Mesodermal cell (in vitro differentiated cells): ENCODE data around the gene SLFN12. TPM values are rescaled to one million over a fixed set of nuclear protein-coding genes. Genes with fewer than 3 reads are reported as not detected.
"Not testable (repeated sequence)": the region's sequence is repeated elsewhere in the genome, so short reads cannot be mapped to it uniquely, and the experiment has no call there.

ENCODE experiments used
- H3K27ac ChIP-seq: 2 replicates; pipeline ENCODE4 v1.7.0; 2013; ENCODE audit warnings: mild to moderate bottlenecking, low read depth, low read length, moderate library complexity; ENCODE audit not compliant: severe bottlenecking
- H3K36me3 ChIP-seq: 2 replicates; pipeline ENCODE4 v1.7.1; 2013; ENCODE audit warnings: mild to moderate bottlenecking, low read length, moderate library complexity; ENCODE audit not compliant: control insufficient read depth, insufficient read depth
- H3K4me1 ChIP-seq: one replicate; pipeline ENCODE4 v1.7.1; 2013; ENCODE audit warnings: mild to moderate bottlenecking, low read length; ENCODE audit not compliant: insufficient read depth, control insufficient read depth, poor library complexity, severe bottlenecking
- H3K4me3 ChIP-seq: 2 replicates; pipeline ENCODE4 v1.7.0; 2013; ENCODE audit warnings: low read length, control low read depth, mild to moderate bottlenecking; ENCODE audit not compliant: insufficient read depth, poor library complexity, severe bottlenecking; ENCODE audit errors: extremely low read depth
- H3K9me3 ChIP-seq: 2 replicates; pipeline ENCODE4 v1.7.1; 2013; ENCODE audit warnings: mild to moderate bottlenecking, low read length, moderate library complexity; ENCODE audit not compliant: control insufficient read depth
- WGBS, 2 experiments: methylation state at CpG; one replicate each; pipeline ENCODE4 v1.1.5; 2013; ENCODE audit warnings: missing lambda C conversion rate in 2 of 2; ENCODE audit not compliant: insufficient coverage in 2 of 2; 5-methylcytosine and 5-hydroxymethylcytosine counted together
- polyA plus RNA-seq, 2 experiments: library from polyadenylated mRNA; stranded (reverse); fragments of 50-300 nt; gene quantifications; one replicate each; pipeline ENCODE4 v1.2.3, GENCODE V29; 2013

Gene SLFN12
- 2.8 TPM for polyA plus RNA-seq (2013, experiment 1 of 2)
- polyA plus RNA-seq (2013, experiment 2 of 2): 3.1 TPM

GRCh38 chr17:35432176-35433074, at the start of gene SLFN12:
SLFN12 (minus strand) TSS chr17:35432500; CDS start chr17:35423028, 9,472 bp downstream.
- no peaks in the 10 kb centered on the region for H3K4me1 ChIP-seq
- H3K9me3 ChIP-seq: peaks cover 6% of the 10 kb centered on the region
- 84 to 95% methylated on average over 13 to 18 of the region's 22 CpGs for WGBS, 2 experiments
- H3K27ac ChIP-seq: peak within 1 kb of the TSS; percentile 99
- H3K4me3 ChIP-seq: peak within 1 kb of the TSS; percentile 28
- H3K36me3 ChIP-seq: no peaks in the 10 kb centered on the region

- Histone ChIP-seq H3K4me3 (no peak overlapping the region), H3K36me3 (no peaks in the 10 kb centered on the region), H3K27ac (no peak overlapping the region), H3K9me3 (no peaks in the 10 kb centered on the region), H3K4me1 (no peaks in the 10 kb centered on the region)
- 60 to 100% methylated on average over 1 of the region's 5 CpGs for WGBS, 2 experiments
Measured at GRCh38 chr17:35479271-35479670, 47.0 kb upstream of the SLFN12 start.

DNA sequence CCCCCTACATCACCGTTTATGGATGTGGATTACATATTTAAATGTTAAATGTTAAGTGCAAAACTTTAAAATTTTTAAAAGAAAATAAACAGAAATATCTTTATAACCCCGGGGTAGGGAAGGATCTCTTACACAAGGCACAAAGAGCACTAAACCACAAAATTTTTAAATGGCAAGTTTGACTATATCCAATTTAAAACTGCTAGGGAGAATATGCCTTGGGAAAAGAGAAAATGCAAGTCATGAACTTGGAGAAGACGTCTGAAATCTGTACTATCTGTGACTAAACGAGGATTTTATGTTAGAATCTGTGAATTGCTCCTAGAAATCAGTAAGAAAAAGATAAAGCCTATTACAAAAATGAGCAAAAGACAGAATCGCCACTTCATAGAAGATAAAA, 44.9 kb upstream of the SLFN12 start:
- no peak overlapping the region for H3K4me3 ChIP-seq
- no peaks in the 10 kb centered on the region for H3K4me1 ChIP-seq
- H3K27ac ChIP-seq: no peak overlapping the region
- 60 to 86% methylated on average over 1 of the region's 5 CpGs for WGBS, 2 experiments
- no peaks in the 10 kb centered on the region for H3K36me3 ChIP-seq
- no peaks in the 10 kb centered on the region for H3K9me3 ChIP-seq

- 71 to 100% methylated on average over 1 of the region's 2 CpGs for WGBS, 2 experiments
- Histone ChIP-seq H3K4me1 (no peaks in the 10 kb centered on the region), H3K36me3 (no peaks in the 10 kb centered on the region), H3K4me3 (no peak overlapping the region), H3K9me3 (no peaks in the 10 kb centered on the region), H3K27ac (no peak overlapping the region)
Measured at GRCh38 chr17:35476283-35476820, 44.1 kb upstream of the SLFN12 start.

- no peaks in the 10 kb centered on the region for H3K4me1 ChIP-seq
- 80 to 100% methylated on average over 1 of the region's 4 CpGs for WGBS, 2 experiments
Measured at GRCh38 chr17:35468475-35468874, 36.2 kb upstream of the SLFN12 start.

DNA sequence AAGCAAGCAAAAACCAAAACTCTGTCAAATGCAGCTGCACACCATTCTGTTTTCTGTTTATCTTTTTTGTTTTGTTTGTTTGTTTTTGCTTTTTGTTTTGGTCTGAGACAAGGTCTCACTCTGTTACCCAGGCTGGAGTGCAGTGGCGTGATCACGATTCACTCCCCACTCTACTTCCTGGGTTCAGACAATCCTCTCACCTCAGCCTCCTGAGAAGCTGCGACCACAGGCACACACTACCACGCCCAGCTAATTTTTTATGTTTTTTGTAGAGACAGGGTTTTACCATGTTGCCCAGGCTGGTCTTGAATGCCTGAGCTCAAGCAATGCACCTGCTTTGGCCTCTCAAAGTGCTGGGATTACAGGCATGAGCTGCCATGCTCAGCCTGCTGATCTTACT, 35.5 kb upstream of the SLFN12 start:
- no peaks in the 10 kb centered on the region for H3K4me1 ChIP-seq
- H3K36me3 ChIP-seq: no peaks in the 10 kb centered on the region
- no peaks in the 10 kb centered on the region for H3K9me3 ChIP-seq
- no peak overlapping the region for H3K27ac ChIP-seq
- no peak overlapping the region for H3K4me3 ChIP-seq
- 88 to 90% methylated on average over 2 to 3 of the region's 4 CpGs for WGBS, 2 experiments

More at GRCh38 chr17:35468475-35468874, 36.2 kb upstream of the SLFN12 start:
- Histone ChIP-seq H3K4me3 (no peak overlapping the region), H3K27ac (no peak overlapping the region), H3K36me3 (no peaks in the 10 kb centered on the region), H3K9me3 (no peaks in the 10 kb centered on the region)

DNA sequence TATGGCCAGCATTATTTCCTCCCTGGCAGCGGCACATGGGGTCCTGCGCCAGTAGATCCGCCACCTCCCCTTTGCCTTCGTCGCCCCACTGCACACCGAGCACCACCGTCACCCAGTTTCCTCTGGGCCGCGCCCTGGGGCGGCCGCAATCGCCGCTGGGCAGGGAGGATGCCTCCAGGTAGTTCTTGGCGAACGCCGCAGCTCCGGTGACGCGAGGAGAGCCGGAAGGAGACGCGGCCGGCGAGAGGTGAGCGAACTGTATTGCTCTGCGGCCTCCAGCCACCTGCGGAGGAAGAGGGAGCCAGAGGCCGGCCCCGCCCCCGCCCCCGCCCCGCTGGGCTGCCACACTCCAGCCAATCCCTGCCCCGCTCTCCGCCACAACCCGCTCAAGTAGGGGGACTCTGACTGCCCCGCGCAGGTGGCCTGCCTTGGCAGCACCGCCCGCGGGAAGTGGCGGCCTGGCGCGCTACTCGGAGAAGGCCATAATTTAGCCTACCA, 28.1 kb upstream of the SLFN12 start:
- H3K4me3 ChIP-seq: peak overlapping the region; percentile 6
- no peak overlapping the region for H3K27ac ChIP-seq
- WGBS, 2 experiments: 38 to 40% methylated on average over 27 to 39 of the region's 44 CpGs
- H3K36me3 ChIP-seq: no peaks in the 10 kb centered on the region
- H3K9me3 ChIP-seq: no peaks in the 10 kb centered on the region
- H3K4me1 ChIP-seq: no peaks in the 10 kb centered on the region

GRCh38 chr17:35454035-35454434, 21.7 kb upstream of the SLFN12 start:
- H3K36me3 ChIP-seq, H3K9me3 ChIP-seq, H3K4me3 ChIP-seq, H3K27ac ChIP-seq, H3K4me1 ChIP-seq: not testable (repeated sequence)
- 91 to 92% methylated on average over 5 of the region's 5 CpGs for WGBS, 2 experiments

GRCh38 chr17:35453171-35453570, 20.9 kb upstream of the SLFN12 start:
- no peaks in the 10 kb centered on the region for H3K9me3 ChIP-seq
- WGBS, 2 experiments: no CpG with 5 or more reads among the region's 1 CpG
- no peaks in the 10 kb centered on the region for H3K36me3 ChIP-seq
- H3K27ac ChIP-seq: no peak overlapping the region
- no peaks in the 10 kb centered on the region for H3K4me1 ChIP-seq
- no peak overlapping the region for H3K4me3 ChIP-seq

DNA sequence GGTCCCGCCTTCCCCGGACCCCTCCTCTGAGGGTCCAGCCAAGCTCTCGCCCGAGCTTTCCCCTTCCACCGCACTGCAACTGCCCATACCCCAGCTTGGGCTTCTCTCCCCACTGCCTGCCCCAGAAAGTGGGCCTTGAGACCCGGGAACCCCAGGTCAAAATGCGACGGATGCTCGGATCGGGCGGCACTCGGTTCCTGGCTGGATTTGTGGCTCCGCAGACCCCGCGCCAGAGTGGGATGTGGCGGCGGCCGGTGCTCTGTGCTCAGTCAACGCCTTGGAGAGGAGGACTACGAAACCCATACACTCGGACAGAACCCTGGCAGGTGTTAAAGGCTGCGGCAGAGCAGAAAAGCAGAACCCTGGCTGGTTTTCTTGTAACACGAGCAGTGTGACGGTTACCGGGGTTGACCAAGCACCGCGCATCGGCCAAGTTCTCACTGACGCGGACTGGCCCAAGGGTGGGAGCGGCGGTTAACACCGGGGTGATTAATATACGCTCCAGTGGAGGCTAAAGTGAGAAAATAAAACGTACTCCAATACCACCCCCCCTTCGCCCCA, 17.2 kb upstream of the SLFN12 start:
- no peak overlapping the region for H3K27ac ChIP-seq

More for the DNA sequence above, 17.2 kb upstream of the SLFN12 start:
- WGBS, 2 experiments: 83 to 95% methylated on average over 23 to 30 of the region's 36 CpGs
- Histone ChIP-seq H3K9me3 (no peaks in the 10 kb centered on the region), H3K36me3 (no peaks in the 10 kb centered on the region), H3K4me1 (peaks cover 3% of the 10 kb centered on the region), H3K4me3 (peak overlapping the region; percentile 8)
